HFFc6 (cell line): ENCODE results near the gene C11orf58. TPM values are rescaled to one million over a fixed set of nuclear protein-coding genes. Genes with fewer than 3 reads are reported as not detected.

Experiments
- DNase-seq: peaks from one replicate; pipeline ENCODE4 v3.0.0-alpha.2; 2018
- H3K27ac Mint-ChIP-seq: 2 replicates; pipeline ENCODE4 v1.8.0; 2020; ENCODE audit warnings: mild to moderate bottlenecking, mixed read lengths
- H3K27me3 Mint-ChIP-seq: 2 replicates; pipeline ENCODE4 v1.8.0; 2021; ENCODE audit warnings: mild to moderate bottlenecking, moderate library complexity, mixed read lengths; ENCODE audit not compliant: insufficient read depth
- H3K36me3 Mint-ChIP-seq: 2 replicates; pipeline ENCODE4 v1.8.0; 2021; ENCODE audit warnings: low read depth, mixed read lengths
- H3K4me1 Mint-ChIP-seq: 2 replicates; pipeline ENCODE4 v1.8.0; 2020; ENCODE audit warnings: low read depth, mixed read lengths
- H3K4me3 Mint-ChIP-seq: 2 replicates; pipeline ENCODE4 v1.8.0; 2020; ENCODE audit warnings: mild to moderate bottlenecking, moderate library complexity, mixed read lengths
- H3K9me3 Mint-ChIP-seq: 2 replicates; pipeline ENCODE4 v1.8.0; 2020; ENCODE audit warnings: mild to moderate bottlenecking, mixed read lengths
- total RNA-seq, 6 experiments: library from RNA; stranded (reverse); fragmentation: NEBNext Ultra II Directional; extraction: Animal tissue kit (Norgen Biotek cat#: 25700); gene quantifications; 2 replicates in 1 of 6; 3 replicates in 5 of 6; pipeline ENCODE4 v1.2.3, GENCODE V29; 2021
- TF ChIP-seq, protein P1 (sequence below): fragments of 200-600 bp; sonication (generic); IDR thresholded peaks from 2 replicates; pipeline ENCODE4 v1.5.0; 2021; ENCODE audit warnings: antibody characterized with exemption, mild to moderate bottlenecking

C11orf58 gene
- total RNA-seq, 6 experiments from 2014 or later: 107 to 166 (median 144) TPM

DNA sequence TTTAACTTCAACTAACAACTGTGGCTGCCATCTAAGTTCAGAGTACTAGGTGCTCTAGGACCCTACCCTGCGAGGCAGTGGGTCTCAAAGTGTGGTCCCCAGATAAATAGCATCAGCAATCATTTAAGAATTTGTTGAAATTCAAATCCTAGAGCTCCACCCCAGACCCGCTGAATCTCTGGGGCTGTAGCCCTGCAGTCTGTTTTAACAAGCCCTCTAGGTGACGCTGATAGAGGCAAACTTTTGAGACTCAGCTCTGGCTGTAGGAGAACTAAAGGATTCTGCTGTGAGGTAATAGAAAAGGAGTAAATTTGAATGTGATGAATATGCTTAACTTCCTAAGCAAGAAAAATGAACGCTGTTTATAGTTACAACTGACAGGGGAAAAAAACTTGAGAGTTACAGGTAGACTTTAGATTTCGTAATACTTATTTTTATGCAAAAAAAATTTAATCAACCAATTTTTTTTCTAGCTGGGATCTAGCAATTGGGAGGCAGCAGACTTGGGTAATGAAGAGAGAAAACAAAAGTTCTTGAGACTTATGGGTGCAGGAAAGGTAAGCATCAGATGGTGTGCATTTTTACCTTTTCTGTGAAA is 5.8 kb downstream of the C11orf58 start:
- Mint-ChIP-seq H3K9me3 (no peaks in the 10 kb centered on the region), H3K36me3 (no peaks in the 10 kb centered on the region)

GRCh38 chr11:16745950-16746605 is 7.6 kb downstream of the C11orf58 start:
- no peak overlapping the region for H3K4me3 Mint-ChIP-seq
- no peaks in the 10 kb centered on the region for H3K9me3 Mint-ChIP-seq
- TF ChIP-seq, protein P1, sequence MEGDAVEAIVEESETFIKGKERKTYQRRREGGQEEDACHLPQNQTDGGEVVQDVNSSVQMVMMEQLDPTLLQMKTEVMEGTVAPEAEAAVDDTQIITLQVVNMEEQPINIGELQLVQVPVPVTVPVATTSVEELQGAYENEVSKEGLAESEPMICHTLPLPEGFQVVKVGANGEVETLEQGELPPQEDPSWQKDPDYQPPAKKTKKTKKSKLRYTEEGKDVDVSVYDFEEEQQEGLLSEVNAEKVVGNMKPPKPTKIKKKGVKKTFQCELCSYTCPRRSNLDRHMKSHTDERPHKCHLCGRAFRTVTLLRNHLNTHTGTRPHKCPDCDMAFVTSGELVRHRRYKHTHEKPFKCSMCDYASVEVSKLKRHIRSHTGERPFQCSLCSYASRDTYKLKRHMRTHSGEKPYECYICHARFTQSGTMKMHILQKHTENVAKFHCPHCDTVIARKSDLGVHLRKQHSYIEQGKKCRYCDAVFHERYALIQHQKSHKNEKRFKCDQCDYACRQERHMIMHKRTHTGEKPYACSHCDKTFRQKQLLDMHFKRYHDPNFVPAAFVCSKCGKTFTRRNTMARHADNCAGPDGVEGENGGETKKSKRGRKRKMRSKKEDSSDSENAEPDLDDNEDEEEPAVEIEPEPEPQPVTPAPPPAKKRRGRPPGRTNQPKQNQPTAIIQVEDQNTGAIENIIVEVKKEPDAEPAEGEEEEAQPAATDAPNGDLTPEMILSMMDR: no peak
- DNase-seq: no peak
- H3K27me3 Mint-ChIP-seq: no peaks in the 10 kb centered on the region
- H3K4me1 Mint-ChIP-seq: peaks cover 18% of the 10 kb centered on the region
- no peak overlapping the region for H3K27ac Mint-ChIP-seq
- H3K36me3 Mint-ChIP-seq: peaks cover 14% of the 10 kb centered on the region

More for the DNA sequence above, 5.8 kb downstream of the C11orf58 start:
- no peak overlapping the region for H3K4me3 Mint-ChIP-seq
- TF ChIP-seq, protein P1: no peak
- no peak overlapping the region for H3K27ac Mint-ChIP-seq
- H3K27me3 Mint-ChIP-seq: no peaks in the 10 kb centered on the region
- DNase-seq: no peak
- peaks cover 19% of the 10 kb centered on the region for H3K4me1 Mint-ChIP-seq

GRCh38 chr11:16749092-16749491 is 10.6 kb downstream of the C11orf58 start:
- Mint-ChIP-seq H3K27me3 (no peaks in the 10 kb centered on the region), H3K4me3 (no peak overlapping the region), H3K36me3 (peaks cover 20% of the 10 kb centered on the region)

DNA sequence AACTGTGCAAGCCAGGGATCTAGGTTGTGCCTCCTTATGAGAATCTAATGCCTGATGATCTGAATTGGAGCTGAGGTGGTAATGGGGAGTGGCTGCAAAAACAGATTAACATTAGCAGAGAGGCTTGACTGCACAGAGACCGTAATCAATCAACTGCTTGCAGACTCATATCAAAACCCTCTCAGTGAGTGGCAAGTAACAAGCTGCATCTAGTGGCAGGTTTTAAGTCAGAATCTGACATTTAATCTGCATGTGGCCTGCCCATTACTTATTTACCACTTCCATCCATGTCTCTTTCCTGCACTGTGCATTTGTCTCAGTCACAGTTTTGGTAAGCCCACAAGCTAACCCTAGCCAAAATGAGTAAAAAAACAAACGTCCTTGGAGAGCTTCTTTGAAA is 11.2 kb downstream of the C11orf58 start:
- Mint-ChIP-seq H3K36me3 (peaks cover 22% of the 10 kb centered on the region), H3K4me1 (no peaks in the 10 kb centered on the region; the same call in 1 of the 2 replicates), H3K27ac (no peak overlapping the region), H3K9me3 (no peaks in the 10 kb centered on the region), H3K4me3 (no peak overlapping the region), H3K27me3 (no peaks in the 10 kb centered on the region)
- DNase-seq: no peak
- TF ChIP-seq, protein P1: no peak

More at GRCh38 chr11:16749092-16749491, 10.6 kb downstream of the C11orf58 start:
- DNase-seq: no peak
- TF ChIP-seq, protein P1: no peak
- no peaks in the 10 kb centered on the region; the same call in 1 of the 2 replicates for H3K4me1 Mint-ChIP-seq
- H3K9me3 Mint-ChIP-seq: no peaks in the 10 kb centered on the region
- H3K27ac Mint-ChIP-seq: no peak overlapping the region

DNA sequence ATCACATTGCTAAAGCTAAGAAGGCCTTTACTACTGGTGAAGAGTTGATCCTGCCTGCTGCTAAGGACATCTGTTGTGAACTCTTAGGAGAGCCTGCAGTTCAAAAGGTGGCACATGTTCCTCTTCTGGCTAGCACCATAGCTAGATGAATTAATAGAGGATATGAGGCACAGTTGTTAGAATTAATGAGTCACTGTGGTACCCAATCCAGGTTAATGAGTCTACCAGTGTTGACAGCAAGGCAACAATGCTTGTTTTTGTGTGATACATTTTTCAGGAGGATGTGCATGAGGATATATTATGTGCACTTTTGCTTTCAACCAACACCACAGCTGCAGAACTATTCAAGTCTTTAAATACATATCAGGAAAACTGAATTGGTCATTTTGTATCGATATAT is 12.0 kb downstream of the C11orf58 start:
- Mint-ChIP-seq H3K9me3 (no peaks in the 10 kb centered on the region), H3K27ac (no peak overlapping the region), H3K27me3 (no peaks in the 10 kb centered on the region), H3K36me3 (peaks cover 25% of the 10 kb centered on the region), H3K4me3 (no peak overlapping the region), H3K4me1 (no peaks in the 10 kb centered on the region; the same call in 1 of the 2 replicates)
- TF ChIP-seq, protein P1: no peak
- no peak for DNase-seq
